GM12874 (cell line): ENCODE data around the gene CIAPIN1.

Experiments used
- TF ChIP-seq, protein P1 (sequence below): IDR thresholded peaks from 2 replicates; pipeline ENCODE4 v1.5.1; 2011; ENCODE audit warnings: low read depth, mild to moderate bottlenecking, control low read depth, low read length, moderate library complexity; ENCODE audit not compliant: insufficient read depth

Gene CIAPIN1

DNA sequence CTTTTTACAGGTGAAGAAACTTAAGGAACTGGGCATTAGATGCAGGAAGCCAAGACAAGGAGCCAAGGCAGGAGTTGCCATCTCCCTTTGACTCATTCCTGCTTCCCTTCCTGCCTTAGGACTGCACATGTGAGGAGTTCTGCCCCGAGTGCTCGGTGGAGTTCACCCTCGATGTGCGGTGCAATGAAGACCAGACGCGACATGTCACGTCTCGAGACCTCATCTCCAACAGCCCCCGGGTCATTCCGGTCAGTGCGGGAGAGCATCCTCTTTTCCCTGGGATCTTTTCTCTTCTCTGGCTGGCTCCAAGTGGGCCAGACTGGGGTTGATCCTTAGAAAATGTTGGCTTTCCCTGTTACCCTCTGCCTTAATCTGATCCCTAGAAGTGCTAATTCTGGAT lies 21.9 kb upstream of the CIAPIN1 start:
- TF ChIP-seq, protein P1, sequence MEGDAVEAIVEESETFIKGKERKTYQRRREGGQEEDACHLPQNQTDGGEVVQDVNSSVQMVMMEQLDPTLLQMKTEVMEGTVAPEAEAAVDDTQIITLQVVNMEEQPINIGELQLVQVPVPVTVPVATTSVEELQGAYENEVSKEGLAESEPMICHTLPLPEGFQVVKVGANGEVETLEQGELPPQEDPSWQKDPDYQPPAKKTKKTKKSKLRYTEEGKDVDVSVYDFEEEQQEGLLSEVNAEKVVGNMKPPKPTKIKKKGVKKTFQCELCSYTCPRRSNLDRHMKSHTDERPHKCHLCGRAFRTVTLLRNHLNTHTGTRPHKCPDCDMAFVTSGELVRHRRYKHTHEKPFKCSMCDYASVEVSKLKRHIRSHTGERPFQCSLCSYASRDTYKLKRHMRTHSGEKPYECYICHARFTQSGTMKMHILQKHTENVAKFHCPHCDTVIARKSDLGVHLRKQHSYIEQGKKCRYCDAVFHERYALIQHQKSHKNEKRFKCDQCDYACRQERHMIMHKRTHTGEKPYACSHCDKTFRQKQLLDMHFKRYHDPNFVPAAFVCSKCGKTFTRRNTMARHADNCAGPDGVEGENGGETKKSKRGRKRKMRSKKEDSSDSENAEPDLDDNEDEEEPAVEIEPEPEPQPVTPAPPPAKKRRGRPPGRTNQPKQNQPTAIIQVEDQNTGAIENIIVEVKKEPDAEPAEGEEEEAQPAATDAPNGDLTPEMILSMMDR = no peak

DNA sequence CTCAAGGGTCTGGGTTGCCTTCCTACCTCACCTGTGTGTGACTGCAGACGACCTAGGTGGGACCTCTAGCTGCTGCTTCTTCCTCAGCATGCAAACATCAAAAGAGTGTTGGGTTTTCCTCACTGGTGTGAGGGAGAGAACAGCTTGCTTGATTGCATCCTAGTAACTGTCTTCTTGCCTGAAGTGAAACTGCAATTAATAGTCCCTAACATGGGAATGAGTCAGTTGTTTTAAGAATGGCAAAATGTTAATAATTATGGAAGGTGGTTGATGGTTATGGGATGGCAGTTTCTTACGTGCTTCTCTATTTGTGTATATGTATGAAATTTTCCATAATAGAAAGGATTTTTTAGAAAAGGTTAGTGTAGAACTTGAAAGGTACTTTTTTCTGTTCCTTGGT lies 21.2 kb upstream of the CIAPIN1 start:
- TF ChIP-seq, protein P1 = no peak

DNA sequence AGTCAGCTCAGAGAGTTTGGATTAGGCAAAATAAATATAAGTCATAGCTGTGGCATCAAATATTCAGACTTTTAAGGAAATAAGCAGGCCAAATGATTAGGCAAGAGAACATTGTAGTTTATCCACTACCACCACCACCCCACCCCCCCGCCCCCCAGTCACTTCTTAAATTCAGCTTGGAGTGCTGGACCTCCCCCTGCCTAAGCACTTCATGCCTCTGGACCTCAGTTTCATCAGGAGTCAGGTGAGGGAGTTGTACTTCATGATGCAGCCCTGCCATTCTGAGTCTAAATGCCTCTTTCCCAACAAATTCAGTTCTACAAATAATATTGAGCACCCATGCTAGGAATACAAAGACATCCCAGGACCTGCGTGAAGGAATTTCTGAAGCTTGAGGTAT lies 17.3 kb upstream of the CIAPIN1 start:
- TF ChIP-seq, protein P1 = no peak

DNA sequence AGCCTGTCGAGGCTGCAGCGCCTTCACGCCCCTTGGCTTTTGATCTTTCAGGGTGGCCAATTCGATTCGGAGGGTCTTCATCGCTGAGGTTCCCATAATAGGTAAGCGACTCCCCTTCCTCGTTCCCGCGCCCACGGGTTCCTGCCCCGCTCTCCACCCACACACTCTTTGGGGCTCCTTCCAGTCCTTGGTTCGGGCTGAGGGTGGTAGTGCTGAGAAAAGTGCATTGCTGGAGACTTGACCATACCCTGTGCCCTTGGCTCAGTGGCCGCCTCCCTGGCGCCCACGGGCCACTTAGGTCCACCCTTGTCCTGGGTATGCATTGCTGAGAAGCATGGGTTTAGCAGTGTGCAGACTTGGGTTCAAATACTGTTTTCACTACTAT lies 15.8 kb upstream of the CIAPIN1 start:
- TF ChIP-seq, protein P1 = no peak

DNA sequence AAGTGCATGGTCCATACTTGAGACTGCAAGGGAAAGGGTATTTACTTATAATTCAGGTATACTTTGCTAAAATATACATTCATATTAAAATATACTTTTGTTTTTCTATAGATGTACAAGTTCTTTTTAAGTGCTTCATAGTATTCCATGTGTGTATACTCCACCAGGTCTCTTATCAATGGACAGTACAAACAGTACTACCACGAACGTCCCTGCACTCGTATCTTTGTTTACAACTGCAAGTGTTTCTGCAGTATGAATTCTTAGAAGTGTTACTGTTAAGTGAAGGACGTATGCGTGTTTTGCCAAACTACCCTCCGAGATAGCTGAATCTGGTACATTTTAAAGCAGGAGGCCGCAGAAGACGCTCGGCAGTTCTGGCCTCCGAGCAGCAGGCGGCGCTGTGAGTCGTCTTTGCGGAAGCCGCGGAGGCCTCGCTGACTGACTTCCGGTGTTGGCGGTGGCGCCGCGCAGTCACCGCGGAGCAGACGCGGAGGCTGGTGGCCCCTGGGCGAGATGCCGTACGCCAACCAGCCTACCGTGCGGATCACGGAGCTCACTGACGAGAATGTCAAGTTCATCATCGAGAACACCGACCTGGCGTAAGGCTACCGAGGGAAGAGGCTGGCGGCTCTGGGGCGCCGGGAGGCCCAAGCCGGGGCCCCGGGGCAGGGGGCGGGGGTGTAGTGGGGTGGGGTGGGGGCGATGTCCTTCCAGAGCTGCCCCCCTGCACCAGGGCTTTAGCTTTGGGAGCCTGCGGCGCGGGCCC lies 15.2 kb upstream of the CIAPIN1 start, which contains the start of gene POLR2C:
POLR2C (plus strand) TSS at position 471 of the 769 bp plus-strand sequence; CDS start at position 517, 46 bp downstream.
- TF ChIP-seq, protein P1 = peak; percentile 97

DNA sequence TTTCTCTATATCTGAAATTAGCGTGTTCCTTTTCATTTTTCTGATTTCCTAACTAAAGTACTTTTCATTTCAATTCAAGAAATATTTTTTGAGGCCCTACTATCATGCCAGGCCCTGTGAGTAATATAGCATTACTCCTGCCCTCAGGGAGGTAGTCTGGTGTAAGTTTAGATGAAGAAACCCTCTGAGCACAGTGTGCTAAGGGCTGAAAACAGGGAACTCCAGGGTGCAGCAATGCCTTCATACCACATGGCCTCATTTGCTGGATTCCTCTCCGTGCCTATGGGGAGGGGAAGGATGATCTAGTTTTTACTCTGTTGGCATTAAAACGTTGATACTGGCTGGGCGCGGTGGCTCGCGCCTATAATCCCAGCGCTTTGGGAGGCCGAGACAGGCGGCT lies 4.8 kb upstream of the CIAPIN1 start:
- TF ChIP-seq, protein P1 = no peak

DNA sequence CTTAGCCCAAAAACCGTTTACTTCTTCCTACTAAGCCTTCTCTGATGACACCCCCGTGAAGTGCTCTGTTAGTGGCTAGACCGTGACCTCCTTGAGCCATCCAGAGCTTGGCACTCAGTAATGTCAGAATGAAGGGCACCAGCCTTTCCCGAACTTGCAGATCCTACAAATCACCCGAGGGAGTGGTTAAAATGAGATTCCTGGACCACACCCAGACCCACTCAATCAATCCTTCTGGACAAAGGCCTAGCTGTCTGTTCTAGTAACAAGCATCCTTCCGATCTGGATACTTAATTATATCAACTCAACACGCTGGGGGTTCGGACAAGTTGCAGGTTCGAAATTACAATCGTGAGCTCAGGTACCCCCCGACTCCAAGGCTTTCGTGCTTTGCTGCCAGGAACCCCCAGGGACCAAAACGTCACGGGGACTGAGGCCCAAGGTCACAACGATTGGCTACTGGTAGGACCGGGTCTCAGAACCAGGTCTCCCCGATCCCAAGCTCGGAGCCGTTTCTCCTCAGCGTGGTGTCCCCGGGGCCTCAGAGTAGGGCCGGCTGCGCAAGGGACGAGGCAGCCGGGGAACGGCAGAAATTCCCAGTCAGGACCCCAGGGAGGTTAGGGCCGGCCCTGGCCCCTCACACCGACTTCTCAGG lies 527 bp downstream of the CIAPIN1 start:
- TF ChIP-seq, protein P1 = no peak
